K562 (cell line): ENCODE results near the gene NTRK3. TPM values are rescaled to one million over a fixed set of nuclear protein-coding genes. Genes with fewer than 3 reads are reported as not detected.

Experiments used
- ATAC-seq: fragments of 200-7000 bp; cut with Tn5 transposase; 3 replicates; pipeline ENCODE4 v1.9.1; 2020; ENCODE audit warnings: moderate library complexity
- BruUV-seq: library from RNA; stranded (reverse); fragments of 400-500 nt; replicated peaks from 2 replicates; lab custom pipeline; 2021; lab: Mats Ljungman, UMichigan
- CTCF ChIA-PET: fragments of 300-600 bp; formaldehyde crosslinking; extraction: SDS; loops from one replicate; lab custom pipeline; 2021; ENCODE audit warnings: low intra/inter-chr PET ratio; lab: Yijun Ruan, JAX
- POLR2A ChIA-PET: fragments of 300-600, 350-650 bp; sonication (Branson Sonifier 250); formaldehyde crosslinking; extraction: SDS; loops from one replicate; lab custom pipeline; 2021; ENCODE audit warnings: antibody characterized with exemption, inconsistent platforms; lab: Yijun Ruan, JAX
- DNase-seq, 4 experiments: peaks; one replicate each; pipeline versions ENCODE4 v3.0.0 to v3.0.0-alpha.2; 2011 to 2018; ENCODE audit warnings: low spot score in 3 of 4, mixed read lengths in 3 of 4; ENCODE audit errors: extremely low read depth in 1 of 4
- FAIRE-seq: peaks from 2 replicates; lab custom pipeline; 2011; peaks lifted over from hg19 to GRCh38; lab: Jason Lieb, UNC
- H2AFZ ChIP-seq: 2 replicates; pipeline ENCODE4 v1.6.0; 2011; ENCODE audit warnings: low read depth, low read length, control low read depth, inconsistent platforms
- H3K27ac ChIP-seq: fragments of 200-600 bp; 3 replicates; pipeline ENCODE4 v1.8.0; 2011; ENCODE audit warnings: low read depth, mild to moderate bottlenecking, control low read depth, inconsistent platforms, low read length, moderate library complexity, mixed read lengths; ENCODE audit errors: extremely low read depth
- H3K27me3 ChIP-seq, 2 experiments: fragments of 300-600 bp in 1 of 2; 2 replicates in 1 of 2; 3 replicates in 1 of 2; pipeline versions ENCODE4 v1.6.0 to v1.8.0; 2011; ENCODE audit warnings: inconsistent platforms in 2 of 2, low read length in 2 of 2, mild to moderate bottlenecking in 1 of 2, mixed read lengths in 1 of 2, moderate library complexity in 1 of 2; ENCODE audit not compliant: control insufficient read depth in 2 of 2, insufficient read depth in 2 of 2
- H3K36me3 ChIP-seq: fragments of 300-600 bp; 3 replicates; pipeline ENCODE4 v1.8.0; 2011; ENCODE audit warnings: mild to moderate bottlenecking, low read length, inconsistent platforms; ENCODE audit not compliant: control insufficient read depth, insufficient read depth
- H3K4me1 ChIP-seq, 2 experiments: fragments of 200-600 bp in 1 of 2; replicated peaks in 1 of 2; 2 replicates in 1 of 2; 3 replicates in 1 of 2; pipeline versions ENCODE4 v1.5.1 to v1.8.0; 2011; ENCODE audit warnings: inconsistent platforms in 2 of 2, low read length in 2 of 2, mild to moderate bottlenecking in 1 of 2, mixed read lengths in 1 of 2, moderate library complexity in 1 of 2; ENCODE audit not compliant: control insufficient read depth in 2 of 2, insufficient read depth in 2 of 2
- H3K4me2 ChIP-seq: 2 replicates; pipeline ENCODE4 v1.6.1; 2011; ENCODE audit warnings: low read length, control low read depth, inconsistent platforms, mixed read lengths; ENCODE audit not compliant: insufficient read depth
- H3K4me3 ChIP-seq: fragments of 200-600 bp; sonication (generic), shearing (Covaris generic); 2 replicates; pipeline ENCODE4 v1.5.1; 2016; ENCODE audit warnings: control low read depth, inconsistent platforms
- H3K79me2 ChIP-seq: fragments of 200-600 bp; 3 replicates; pipeline ENCODE4 v1.8.0; 2011; ENCODE audit warnings: low read length, inconsistent platforms; ENCODE audit not compliant: control insufficient read depth, insufficient read depth
- H3K9ac ChIP-seq, 2 experiments: 2 replicates each; pipeline versions ENCODE4 v1.6.0 to v1.6.1; 2011; ENCODE audit warnings: low read depth in 2 of 2, low read length in 2 of 2, control low read depth in 1 of 2, inconsistent platforms in 1 of 2, mild to moderate bottlenecking in 1 of 2, mixed read lengths in 1 of 2; ENCODE audit not compliant: insufficient read depth in 1 of 2
- H3K9me1 ChIP-seq: one replicate; pipeline ENCODE4 v1.6.0; 2011; ENCODE audit warnings: inconsistent platforms, mild to moderate bottlenecking, low read length, moderate library complexity; ENCODE audit not compliant: control insufficient read depth, insufficient read depth
- H3K9me3 ChIP-seq: replicated peaks from 2 replicates; pipeline ENCODE4 v1.5.1; 2011; ENCODE audit warnings: low read depth, low read length, inconsistent platforms; ENCODE audit not compliant: control insufficient read depth, insufficient read depth
- H4K20me1 ChIP-seq: replicated peaks from 2 replicates; pipeline ENCODE4 v1.6.1; 2011; ENCODE audit warnings: low read length, inconsistent platforms, mixed read lengths; ENCODE audit not compliant: control insufficient read depth, insufficient read depth
- HCFC1 ChIP-seq: IDR thresholded peaks from 2 replicates; pipeline ENCODE4 v1.6.1; 2012; ENCODE audit warnings: low read depth, low read length, improper control_type of control experiment
- HDGF ChIP-seq: fragments of 450-650 bp; IDR thresholded peaks from 2 replicates; pipeline ENCODE4 v1.6.1; 2016
- JUND ChIP-seq, 2 experiments: IDR thresholded peaks; 2 replicates in 1 of 2; 3 replicates in 1 of 2; pipeline ENCODE4 v1.6.1; 2011; ENCODE audit warnings: borderline replicate concordance in 2 of 2, low read depth in 2 of 2, low read length in 2 of 2, improper control_type of control experiment in 1 of 2, missing biosample characterization in 1 of 2, missing genetic modification characterization in 1 of 2, missing genetic modification reagents in 1 of 2
- PHF8 ChIP-seq: fragments of 200-600 bp; sonication (generic); IDR thresholded peaks from 2 replicates; pipeline ENCODE4 v1.6.1; 2012; ENCODE audit warnings: mixed run types, mild to moderate bottlenecking, inconsistent platforms, low read length, moderate library complexity, borderline replicate concordance
- PTBP1 ChIP-seq: fragments of 200-400 bp; formaldehyde crosslinking; IDR thresholded peaks from 2 replicates; pipeline ENCODE4 v1.6.1; 2017; ENCODE audit warnings: low read depth, low read length
- SMARCA4 ChIP-seq: fragments of 450-650 bp; IDR thresholded peaks from 2 replicates; pipeline ENCODE4 v1.6.1; 2016
- SRF ChIP-seq, 2 experiments: fragments of 250-450, 450-650 bp in 1 of 2; sonication (Bioruptor Pico) in 1 of 2; sonication (generic) in 1 of 2; formaldehyde crosslinking; IDR thresholded peaks; 2 replicates each; pipeline versions ENCODE4 v1.5.0 to v1.5.1; 2020 to 2022; ENCODE audit warnings: mild to moderate bottlenecking in 1 of 2, missing genetic modification reagents in 1 of 2
- ZBTB7A ChIP-seq: IDR thresholded peaks from 2 replicates; pipeline ENCODE4 v1.6.1; 2011; ENCODE audit warnings: low read depth, mild to moderate bottlenecking, low read length, moderate library complexity, borderline replicate concordance; ENCODE audit not compliant: control insufficient read depth
- ZBTB8A ChIP-seq: fragments of 450-650 bp; IDR thresholded peaks from 2 replicates; pipeline ENCODE4 v1.6.1; 2018; ENCODE audit warnings: mild to moderate bottlenecking, moderate library complexity; ENCODE audit not compliant: partially characterized antibody
- ZNF212 ChIP-seq: fragments of 450-650 bp; formaldehyde crosslinking; IDR thresholded peaks from 2 replicates; pipeline ENCODE4 v1.4.0; 2020; ENCODE audit warnings: mild to moderate bottlenecking
- ZNF395 ChIP-seq: fragments of 200-800 bp; sonication (Bioruptor generic); IDR thresholded peaks from 2 replicates; pipeline ENCODE4 v1.6.1; 2017; ENCODE audit warnings: missing genetic modification characterization, missing compliant biosample characterization
- ZNF449 ChIP-seq: fragments of 250-450 bp; sonication (Bioruptor Pico); IDR thresholded peaks from 2 replicates; pipeline ENCODE4 v1.8.0; 2022; ENCODE audit warnings: moderate library complexity, mild to moderate bottlenecking, inconsistent platforms
- ZNF778 ChIP-seq: fragments of 450-650 bp; formaldehyde crosslinking; IDR thresholded peaks from 2 replicates; pipeline ENCODE4 v1.4.0; 2020; ENCODE audit warnings: mild to moderate bottlenecking, moderate library complexity
- WGBS: fragments of 100-300 bp; shearing (Covaris generic); methylation state at CpG from one replicate; pipeline ENCODE4 v1.1.6; 2016; ENCODE audit warnings: low coverage, mixed read lengths; ENCODE audit not compliant: insufficient coverage; ENCODE audit errors: missing lambda C conversion rate; 5-methylcytosine and 5-hydroxymethylcytosine counted together
- in situ Hi-C: fragments of 300-500 bp; cut with MboI; formaldehyde crosslinking; loops from 4 replicates; pipeline ENCODE4 v1.15.0; 2018; ENCODE audit warnings: inconsistent platforms, mixed read lengths
- intact Hi-C: fragments of 100-400 bp; cut with micrococcal nuclease; formaldehyde crosslinking; loops from 2 replicates; pipeline ENCODE4 v1.14.2; 2022
- polyA plus RNA-seq, 8 experiments: library from polyadenylated mRNA; depleted of rRNA in 4 of 8; stranded (reverse) in 5 of 8; unstranded in 3 of 8; fragments of >200 nt; fragmentation: Nextera tagmentation in 2 of 8; fragmentation: Illumina TruSeq in 1 of 8; extraction: Ambion mirVana in 2 of 8; extraction: Trizol in 1 of 8; gene quantifications; 2 replicates each; pipeline versions ENCODE4 v1.2.1 to v1.2.3, GENCODE V29; 2011 to 2014; ENCODE audit warnings: inconsistent platforms in 1 of 8, missing spikeins in 1 of 8
- total RNA-seq, 7 experiments: library from RNA; depleted of rRNA in 6 of 7; stranded (reverse); fragments of >200 nt in 6 of 7; fragmentation: Illumina TruSeq in 2 of 7; extraction: Trizol in 2 of 7; gene quantifications; 2 replicates each; pipeline versions ENCODE4 v1.2.1 to v1.2.3, GENCODE V29; 2011 to 2021; ENCODE audit warnings: low replicate concordance in 1 of 7
- TF ChIP-seq, protein P1 (sequence below): fragments of 250-450 bp; sonication (Bioruptor Pico); IDR thresholded peaks from 2 replicates; pipeline ENCODE4 v1.5.0; 2021
- TF ChIP-seq, protein P2 (sequence below): fragments of 200-800 bp; sonication (Bioruptor generic); IDR thresholded peaks from 2 replicates; pipeline ENCODE4 v1.6.1; 2017; ENCODE audit warnings: missing genetic modification characterization, missing compliant biosample characterization
- TF ChIP-seq, protein P3 (sequence below): sonication (generic); formaldehyde crosslinking; IDR thresholded peaks from 2 replicates; pipeline ENCODE4 v1.8.0; 2023; ENCODE audit warnings: mild to moderate bottlenecking, missing genetic modification reagents

NTRK3 gene
- total and polyA plus RNA-seq, 9 of the 15 experiments (the other 6 are each of a cell fraction or from before 2014, with no cell fraction given) = 0.11 to 0.13 TPM; not detected in 7

DNA sequence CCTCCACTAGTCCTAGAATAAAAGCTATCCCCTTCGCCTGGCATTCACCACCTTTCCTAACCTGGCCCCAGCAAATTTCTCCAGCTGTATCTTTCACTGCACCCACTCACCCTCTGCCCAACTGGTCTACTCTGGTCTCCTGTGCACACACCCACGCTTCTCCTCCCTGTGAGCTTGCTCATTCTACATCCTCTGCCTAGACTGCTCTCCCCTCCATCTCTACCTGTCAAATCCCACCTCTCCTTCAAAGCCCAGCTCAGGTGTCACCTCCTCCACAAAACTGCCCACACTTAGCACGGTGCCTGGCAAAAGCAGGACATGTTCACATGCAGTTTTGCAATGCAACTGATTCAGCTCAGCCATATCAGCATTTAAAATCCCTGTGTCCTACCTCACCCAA lies 45.8 kb upstream of the NTRK3 start:
- no peaks in the 10 kb centered on the region for H3K4me1 ChIP-seq
- H3K9ac ChIP-seq = no peak overlapping the region
- intact Hi-C loops = no loop called here
- no peaks in the 10 kb centered on the region for H3K36me3 ChIP-seq
- 3% methylated on average over 3 of the region's 3 CpGs for WGBS
- H3K4me2 ChIP-seq = no peak overlapping the region
- H3K9me3 ChIP-seq = no peaks in the 10 kb centered on the region
- ATAC-seq (no peak), FAIRE-seq (no peak), DNase-seq (no peak)
- no peak overlapping the region for H3K27ac ChIP-seq
- ChIA-PET POLR2A (interaction anchor here (0.6 kb wide), 1 partner anchor 11 kb away, joined by 3 read pairs; no protein-coding TSS in a partner anchor), CTCF (no interaction called here)
- peaks cover 0 to 8% of the 10 kb centered on the region in 2 experiments; a peak in 1 of 5 replicates for H3K27me3 ChIP-seq
- H4K20me1 ChIP-seq = no peaks in the 10 kb centered on the region
- in situ Hi-C loops = no loop called here
- BruUV-seq = no TSS peak
- no peaks in the 10 kb centered on the region for H3K9me1 ChIP-seq
- H3K4me3 ChIP-seq = no peak overlapping the region
- no peak overlapping the region for H2AFZ ChIP-seq
- H3K79me2 ChIP-seq = no peaks in the 10 kb centered on the region
- no peak for TF ChIP-seq ZNF778
- no peak for TF ChIP-seq PTBP1
- no peak for TF ChIP-seq ZNF395 (CRISPR knock-in tag)
- TF ChIP-seq PHF8 = no peak
- TF ChIP-seq HCFC1 = no peak
- no peak for TF ChIP-seq ZBTB8A
- TF ChIP-seq ZBTB7A = no peak
- TF ChIP-seq HDGF = no peak
- TF ChIP-seq, protein P1, sequence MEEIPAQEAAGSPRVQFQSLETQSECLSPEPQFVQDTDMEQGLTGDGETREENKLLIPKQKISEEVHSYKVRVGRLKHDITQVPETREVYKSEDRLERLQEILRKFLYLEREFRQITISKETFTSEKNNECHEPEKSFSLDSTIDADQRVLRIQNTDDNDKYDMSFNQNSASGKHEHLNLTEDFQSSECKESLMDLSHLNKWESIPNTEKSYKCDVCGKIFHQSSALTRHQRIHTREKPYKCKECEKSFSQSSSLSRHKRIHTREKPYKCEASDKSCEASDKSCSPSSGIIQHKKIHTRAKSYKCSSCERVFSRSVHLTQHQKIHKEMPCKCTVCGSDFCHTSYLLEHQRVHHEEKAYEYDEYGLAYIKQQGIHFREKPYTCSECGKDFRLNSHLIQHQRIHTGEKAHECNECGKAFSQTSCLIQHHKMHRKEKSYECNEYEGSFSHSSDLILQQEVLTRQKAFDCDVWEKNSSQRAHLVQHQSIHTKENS = no peak
- TF ChIP-seq SRF (CRISPR knock-in tag; IDR thresholded peaks at IDR 0.05) = no peak
- TF ChIP-seq JUND (IDR thresholded peaks at IDR 0.05; ENCODE audit: borderline replicate concordance, low read depth, low read length) = no peak
- no peak for TF ChIP-seq JUND (tag; IDR thresholded peaks at IDR 0.05; ENCODE audit: borderline replicate concordance, low read depth, low read length)
- no peak for TF ChIP-seq ZNF449 (CRISPR knock-in tag)
- TF ChIP-seq, protein P2, sequence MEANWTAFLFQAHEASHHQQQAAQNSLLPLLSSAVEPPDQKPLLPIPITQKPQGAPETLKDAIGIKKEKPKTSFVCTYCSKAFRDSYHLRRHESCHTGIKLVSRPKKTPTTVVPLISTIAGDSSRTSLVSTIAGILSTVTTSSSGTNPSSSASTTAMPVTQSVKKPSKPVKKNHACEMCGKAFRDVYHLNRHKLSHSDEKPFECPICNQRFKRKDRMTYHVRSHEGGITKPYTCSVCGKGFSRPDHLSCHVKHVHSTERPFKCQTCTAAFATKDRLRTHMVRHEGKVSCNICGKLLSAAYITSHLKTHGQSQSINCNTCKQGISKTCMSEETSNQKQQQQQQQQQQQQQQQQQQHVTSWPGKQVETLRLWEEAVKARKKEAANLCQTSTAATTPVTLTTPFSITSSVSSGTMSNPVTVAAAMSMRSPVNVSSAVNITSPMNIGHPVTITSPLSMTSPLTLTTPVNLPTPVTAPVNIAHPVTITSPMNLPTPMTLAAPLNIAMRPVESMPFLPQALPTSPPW = no peak
- TF ChIP-seq ZNF212 (CRISPR knock-in tag) = no peak
- TF ChIP-seq, protein P3, sequence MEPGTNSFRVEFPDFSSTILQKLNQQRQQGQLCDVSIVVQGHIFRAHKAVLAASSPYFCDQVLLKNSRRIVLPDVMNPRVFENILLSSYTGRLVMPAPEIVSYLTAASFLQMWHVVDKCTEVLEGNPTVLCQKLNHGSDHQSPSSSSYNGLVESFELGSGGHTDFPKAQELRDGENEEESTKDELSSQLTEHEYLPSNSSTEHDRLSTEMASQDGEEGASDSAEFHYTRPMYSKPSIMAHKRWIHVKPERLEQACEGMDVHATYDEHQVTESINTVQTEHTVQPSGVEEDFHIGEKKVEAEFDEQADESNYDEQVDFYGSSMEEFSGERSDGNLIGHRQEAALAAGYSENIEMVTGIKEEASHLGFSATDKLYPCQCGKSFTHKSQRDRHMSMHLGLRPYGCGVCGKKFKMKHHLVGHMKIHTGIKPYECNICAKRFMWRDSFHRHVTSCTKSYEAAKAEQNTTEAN = no peak
- TF ChIP-seq SMARCA4 = no peak
